Muscle layer of duodenum (tissue), 2 donors: ENCODE results near the gene DOK6.
"Not testable (repeated sequence)": the region's sequence is repeated elsewhere in the genome, so short reads cannot be mapped to it uniquely, and the experiment has no call there.

Experiments used
- H3K27ac ChIP-seq: one replicate; pipeline ENCODE4 v1.7.0; 2013; ENCODE audit warnings: mild to moderate bottlenecking, low read length
- H3K27me3 ChIP-seq: one replicate; pipeline ENCODE4 v1.7.0; 2013; ENCODE audit warnings: low read depth, mild to moderate bottlenecking, control low read depth, low read length
- H3K36me3 ChIP-seq, 2 donors: one replicate each; pipeline ENCODE4 v1.7.0; 2013; ENCODE audit warnings: low read length in 2 of 2, control low read depth in 1 of 2, mild to moderate bottlenecking in 1 of 2; ENCODE audit not compliant: insufficient read depth in 2 of 2, control insufficient read depth in 1 of 2
- H3K4me1 ChIP-seq, 2 donors: one replicate each; pipeline ENCODE4 v1.7.0; 2013; ENCODE audit warnings: low read length in 2 of 2, mild to moderate bottlenecking in 2 of 2, control low read depth in 1 of 2, moderate library complexity in 1 of 2; ENCODE audit not compliant: insufficient read depth in 2 of 2, control insufficient read depth in 1 of 2
- H3K4me3 ChIP-seq, 2 donors: one replicate each; pipeline ENCODE4 v1.7.0; 2013; ENCODE audit warnings: low read length in 2 of 2, low read depth in 1 of 2, mild to moderate bottlenecking in 1 of 2
- H3K9me3 ChIP-seq, 2 donors: one replicate each; pipeline ENCODE4 v1.7.0; 2013; ENCODE audit warnings: low read length in 2 of 2, control low read depth in 1 of 2, mild to moderate bottlenecking in 1 of 2; ENCODE audit not compliant: control insufficient read depth in 1 of 2
- donor health status: healthy.

The DOK6 gene

DNA sequence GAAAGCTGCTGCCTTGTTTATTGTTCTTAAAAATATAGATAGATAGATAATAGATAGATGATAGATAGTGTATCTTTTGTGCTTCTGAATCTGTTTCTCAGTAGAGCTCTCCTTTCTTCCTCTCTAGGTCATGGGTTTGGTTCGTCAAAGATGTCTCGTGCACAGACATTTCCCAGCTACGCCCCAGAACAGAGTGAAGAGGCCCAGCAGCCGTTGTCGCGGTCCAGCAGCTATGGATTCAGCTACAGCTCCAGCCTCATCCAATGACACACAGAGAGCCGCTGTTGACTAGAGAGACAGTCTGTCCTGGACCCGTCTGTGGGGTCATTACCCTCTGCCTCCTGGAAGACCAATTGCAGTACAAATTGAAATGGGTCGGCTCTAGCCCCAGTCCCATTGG lies 440.4 kb downstream of the DOK6 start:
- no peak overlapping the region for H3K4me3 ChIP-seq
- no peaks in the 10 kb centered on the region for H3K36me3 ChIP-seq
- H3K4me1 ChIP-seq, result peaks cover 4 to 6% of the 10 kb centered on the region in 2 donors
- H3K27ac ChIP-seq, result no peak overlapping the region
- no peaks in the 10 kb centered on the region for H3K27me3 ChIP-seq
- no peaks in the 10 kb centered on the region for H3K9me3 ChIP-seq

- H3K9me3 ChIP-seq, result no peaks in the 10 kb centered on the region
- no peak overlapping the region for H3K27ac ChIP-seq
- H3K4me1 ChIP-seq, result peaks cover 6 to 11% of the 10 kb centered on the region in 2 donors
- H3K36me3 ChIP-seq, result no peaks in the 10 kb centered on the region
- no peak overlapping the region for H3K4me3 ChIP-seq
- H3K27me3 ChIP-seq, result no peaks in the 10 kb centered on the region
Measured at GRCh38 chr18:69843015-69843414, 442.3 kb downstream of the DOK6 start.

GRCh38 chr18:69844656-69845055 lies 444.0 kb downstream of the DOK6 start:
- Histone ChIP-seq H3K27me3 (no peaks in the 10 kb centered on the region), H3K9me3 (no peaks in the 10 kb centered on the region), H3K36me3 (no peaks in the 10 kb centered on the region), H3K4me3 (no peak overlapping the region), H3K4me1 (peaks cover 6 to 11% of the 10 kb centered on the region in 2 donors), H3K27ac (no peak overlapping the region)

- Histone ChIP-seq H3K27me3 (no peaks in the 10 kb centered on the region), H3K9me3 (no peaks in the 10 kb centered on the region), H3K4me3 (no peak overlapping the region), H3K4me1 (peaks cover 6 to 11% of the 10 kb centered on the region in 2 donors), H3K36me3 (no peaks in the 10 kb centered on the region), H3K27ac (no peak overlapping the region)
Measured at GRCh38 chr18:69845593-69846506, 445.2 kb downstream of the DOK6 start.

- no peaks in the 10 kb centered on the region for H3K4me1 ChIP-seq
- no peaks in the 10 kb centered on the region for H3K9me3 ChIP-seq
- no peak overlapping the region for H3K4me3 ChIP-seq
- H3K27me3 ChIP-seq, result no peaks in the 10 kb centered on the region
- H3K36me3 ChIP-seq, result no peaks in the 10 kb centered on the region
- H3K27ac ChIP-seq, result no peak overlapping the region
Measured at GRCh38 chr18:69853051-69853450, 452.4 kb downstream of the DOK6 start.

- Histone ChIP-seq H3K4me1 (no peaks in the 10 kb centered on the region), H3K4me3 (no peak overlapping the region), H3K27me3 (no peaks in the 10 kb centered on the region), H3K9me3 (no peaks in the 10 kb centered on the region), H3K27ac (no peak overlapping the region), H3K36me3 (no peaks in the 10 kb centered on the region)
Measured at GRCh38 chr18:69854455-69854854, 453.8 kb downstream of the DOK6 start.

DNA sequence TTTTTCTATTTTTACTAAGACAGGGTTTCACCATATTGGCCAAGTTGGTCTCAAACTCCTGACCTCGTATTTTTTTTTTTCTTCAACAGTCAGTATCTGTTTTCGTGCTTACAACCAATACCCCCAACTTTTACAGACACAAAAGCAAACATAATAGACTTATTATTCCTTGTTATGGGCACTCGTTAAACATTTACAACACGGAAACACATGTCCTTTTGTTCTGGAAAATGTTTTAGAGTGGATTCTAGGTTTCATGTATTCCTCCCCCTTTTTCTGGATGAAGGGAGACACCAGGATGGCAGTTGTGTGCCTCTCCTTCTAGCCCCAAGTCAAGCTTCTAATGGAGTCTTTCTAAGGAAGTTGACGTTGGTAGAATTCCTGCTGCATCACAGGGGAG lies 458.2 kb downstream of the DOK6 start:
- H3K4me1 ChIP-seq, result no peaks in the 10 kb centered on the region
- no peak overlapping the region for H3K4me3 ChIP-seq

DNA sequence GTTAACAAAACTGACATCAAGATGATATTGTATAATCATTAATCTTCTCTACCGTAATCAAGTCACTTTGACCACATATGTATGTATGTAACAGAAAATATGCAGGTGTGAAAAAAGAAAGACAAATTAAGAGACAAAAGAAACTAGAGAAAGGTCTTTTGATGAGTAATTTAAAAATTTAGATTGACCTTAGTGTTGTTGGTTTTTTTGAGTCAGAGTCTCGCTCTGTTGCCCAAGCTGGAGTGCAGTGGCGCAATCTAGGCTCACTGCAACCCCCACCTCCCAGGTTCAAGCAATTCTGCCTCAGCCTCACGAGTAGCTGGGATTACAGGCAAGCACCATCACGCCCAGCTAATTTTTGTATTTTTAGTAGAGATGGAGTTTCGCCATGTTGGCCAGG lies 464.1 kb downstream of the DOK6 start:
- not testable (repeated sequence) for H3K27ac ChIP-seq, H3K9me3 ChIP-seq, H3K4me3 ChIP-seq, H3K4me1 ChIP-seq, H3K36me3 ChIP-seq, H3K27me3 ChIP-seq

More for the DNA sequence above, 458.2 kb downstream of the DOK6 start:
- Histone ChIP-seq H3K27me3 (no peaks in the 10 kb centered on the region), H3K27ac (no peak overlapping the region), H3K9me3 (no peaks in the 10 kb centered on the region), H3K36me3 (no peaks in the 10 kb centered on the region)

DNA sequence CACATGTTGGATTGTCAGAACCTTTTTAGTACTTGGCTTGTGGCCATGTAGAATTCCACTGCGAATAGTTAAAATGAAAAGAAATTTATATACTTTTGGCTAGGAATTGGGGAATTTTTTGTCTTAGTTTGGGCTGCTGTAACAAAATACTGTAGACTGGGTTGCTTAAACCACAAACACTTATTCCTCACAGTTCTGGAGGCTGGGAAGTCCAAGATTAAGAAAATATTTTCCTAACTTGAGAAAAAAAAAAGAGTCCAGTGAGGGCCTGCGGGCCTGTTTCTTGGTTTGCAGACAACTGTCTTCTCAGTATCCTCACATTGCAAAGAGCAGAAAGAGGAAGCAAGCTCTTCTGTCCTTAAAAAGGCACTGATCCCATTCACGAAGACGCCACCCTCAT lies 465.1 kb downstream of the DOK6 start:
- Histone ChIP-seq H3K4me1 (no peaks in the 10 kb centered on the region), H3K9me3 (no peaks in the 10 kb centered on the region), H3K36me3 (no peaks in the 10 kb centered on the region)

DNA sequence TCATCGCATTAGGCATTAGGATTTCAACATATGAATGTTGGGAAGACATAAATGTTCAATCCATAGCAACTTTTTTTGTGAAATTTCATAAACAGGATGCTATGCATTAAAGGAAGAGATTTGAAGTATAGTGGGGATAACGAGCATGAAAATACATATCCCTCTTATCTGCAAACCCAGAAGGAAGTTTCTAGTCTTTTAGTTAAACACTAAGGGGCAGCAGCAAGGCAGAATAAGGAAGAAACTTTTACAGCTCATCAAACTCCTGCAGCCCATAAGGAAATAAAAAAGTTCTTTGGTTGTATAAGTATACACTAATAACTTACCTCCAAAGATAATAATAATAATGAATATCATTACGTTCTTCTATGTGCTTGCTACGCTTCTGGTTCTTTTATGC lies 465.5 kb downstream of the DOK6 start:
- Histone ChIP-seq H3K27me3 (no peaks in the 10 kb centered on the region), H3K4me3 (no peak overlapping the region), H3K9me3 (no peaks in the 10 kb centered on the region), H3K36me3 (no peaks in the 10 kb centered on the region), H3K27ac (no peak overlapping the region), H3K4me1 (no peaks in the 10 kb centered on the region)

More for the DNA sequence above, 465.1 kb downstream of the DOK6 start:
- no peak overlapping the region for H3K27ac ChIP-seq
- H3K27me3 ChIP-seq, result no peaks in the 10 kb centered on the region
- no peak overlapping the region for H3K4me3 ChIP-seq

DNA sequence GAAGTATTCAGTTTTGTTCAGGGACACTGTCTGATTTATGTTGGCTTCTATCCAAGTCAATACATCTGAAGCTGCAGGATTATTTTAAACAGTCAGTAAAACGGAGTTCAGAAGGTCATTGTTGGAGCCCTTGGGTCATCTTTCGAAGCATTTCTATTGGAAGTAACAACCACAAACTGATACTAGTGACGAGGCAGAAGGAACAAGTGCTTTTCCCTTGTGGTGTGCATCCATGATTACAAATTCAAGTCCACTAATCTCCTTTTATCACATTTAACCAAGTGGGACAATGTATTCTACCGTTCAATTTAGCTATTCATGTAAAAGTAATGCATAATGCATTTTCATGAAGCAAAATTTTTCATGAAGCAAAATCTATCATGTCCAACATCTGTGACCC lies 470.0 kb downstream of the DOK6 start:
- no peaks in the 10 kb centered on the region for H3K36me3 ChIP-seq
- H3K9me3 ChIP-seq, result no peaks in the 10 kb centered on the region
- H3K4me3 ChIP-seq, result no peak overlapping the region
- no peak overlapping the region for H3K27ac ChIP-seq
- no peaks in the 10 kb centered on the region for H3K27me3 ChIP-seq
- H3K4me1 ChIP-seq, result no peaks in the 10 kb centered on the region

GRCh38 chr18:69871363-69871762 lies 470.7 kb downstream of the DOK6 start:
- Histone ChIP-seq H3K4me3 (no peak overlapping the region), H3K4me1 (no peaks in the 10 kb centered on the region), H3K27ac (no peak overlapping the region), H3K36me3 (no peaks in the 10 kb centered on the region), H3K9me3 (no peaks in the 10 kb centered on the region), H3K27me3 (no peaks in the 10 kb centered on the region)
